ENCODE measurements around the gene EHBP1L1.

- TF ChIP-seq CTCF (IDR thresholded peaks at IDR 0.05) = no peak
- TF ChIP-seq POLR2A (IDR thresholded peaks at IDR 0.05) = no peak
Observed at GRCh38 chr11:65580031-65580692, 4.3 kb downstream of the EHBP1L1 start.
